ENCODE data around the gene ADORA1. TPM values are rescaled to one million over a fixed set of nuclear protein-coding genes. Genes with fewer than 3 reads are reported as not detected.

Gene ADORA1
- total and polyA plus RNA-seq, 2 donors from 2014 or later: 4.9 to 21.2 TPM

DNA sequence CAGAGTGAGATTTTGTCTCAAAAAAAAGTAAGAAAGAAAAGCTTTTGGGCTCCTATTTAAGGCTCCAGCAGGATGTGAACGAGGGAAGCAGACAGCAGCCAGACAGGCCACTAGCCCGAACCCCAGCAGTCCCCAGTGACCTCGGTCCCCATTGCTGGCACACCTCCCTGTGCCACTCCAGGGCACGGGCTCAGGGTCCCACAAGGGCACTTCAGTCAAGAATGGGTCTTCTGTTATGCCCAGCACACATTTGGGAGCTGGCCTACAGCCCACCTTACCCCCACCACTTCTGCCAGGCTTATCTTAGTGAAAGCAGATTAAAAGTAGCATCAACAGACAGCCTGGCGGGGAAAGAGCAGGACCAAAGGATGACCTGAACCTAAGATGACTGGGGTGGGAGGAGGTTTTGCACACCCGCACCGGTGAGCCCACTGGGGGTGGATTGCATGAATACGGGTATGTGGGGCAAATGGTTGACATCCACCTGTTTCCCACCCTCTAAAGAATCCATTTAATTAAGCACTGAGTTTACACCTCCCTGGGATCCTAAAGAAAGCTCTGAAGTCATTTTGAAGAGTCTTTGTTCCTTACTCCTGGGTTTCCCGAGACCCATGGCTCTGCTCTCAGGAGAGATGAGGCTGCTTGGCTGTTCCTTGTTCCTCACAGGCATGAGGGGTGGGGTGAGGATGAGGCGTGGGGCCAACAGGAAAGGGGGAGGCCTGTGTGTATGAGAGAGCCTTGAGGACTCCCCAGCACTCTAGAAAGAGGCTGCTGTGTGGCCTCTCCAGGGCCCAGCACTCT, 54.3 kb downstream of the ADORA1 start:
- Histone ChIP-seq H3K36me3 (ENCODE audit: control insufficient read depth in 2 of 3, insufficient read depth in 3 of 3, low read length in 3 of 3) (no peaks in the 10 kb centered on the region), H3K4me1 (ENCODE audit: control insufficient read depth in 2 of 3, insufficient read depth in 2 of 3, low read depth in 1 of 3, low read length in 3 of 3) (peaks cover 0 to 6% (median 2%) of the 10 kb centered on the region in 3 donors), H3K27me3 (ENCODE audit: control insufficient read depth, insufficient read depth, low read length) (no peaks in the 10 kb centered on the region), H3K9ac (ENCODE audit: low read length in 3 of 3) (no peak overlapping the region), H3K9me3 (ENCODE audit: control insufficient read depth in 2 of 3, insufficient read depth in 1 of 3, low read length in 3 of 3) (no peaks in the 10 kb centered on the region), H3K27ac (ENCODE audit: low read depth in 2 of 2, low read length in 2 of 2) (no peak overlapping the region), H3K4me3 (ENCODE audit: low read length in 3 of 3) (no peak overlapping the region)
- intact Hi-C loops (cut with DNase I): no loop called here
- DNase-seq (no peak), FAIRE-seq (no peak)
- TF ChIP-seq, protein P1, sequence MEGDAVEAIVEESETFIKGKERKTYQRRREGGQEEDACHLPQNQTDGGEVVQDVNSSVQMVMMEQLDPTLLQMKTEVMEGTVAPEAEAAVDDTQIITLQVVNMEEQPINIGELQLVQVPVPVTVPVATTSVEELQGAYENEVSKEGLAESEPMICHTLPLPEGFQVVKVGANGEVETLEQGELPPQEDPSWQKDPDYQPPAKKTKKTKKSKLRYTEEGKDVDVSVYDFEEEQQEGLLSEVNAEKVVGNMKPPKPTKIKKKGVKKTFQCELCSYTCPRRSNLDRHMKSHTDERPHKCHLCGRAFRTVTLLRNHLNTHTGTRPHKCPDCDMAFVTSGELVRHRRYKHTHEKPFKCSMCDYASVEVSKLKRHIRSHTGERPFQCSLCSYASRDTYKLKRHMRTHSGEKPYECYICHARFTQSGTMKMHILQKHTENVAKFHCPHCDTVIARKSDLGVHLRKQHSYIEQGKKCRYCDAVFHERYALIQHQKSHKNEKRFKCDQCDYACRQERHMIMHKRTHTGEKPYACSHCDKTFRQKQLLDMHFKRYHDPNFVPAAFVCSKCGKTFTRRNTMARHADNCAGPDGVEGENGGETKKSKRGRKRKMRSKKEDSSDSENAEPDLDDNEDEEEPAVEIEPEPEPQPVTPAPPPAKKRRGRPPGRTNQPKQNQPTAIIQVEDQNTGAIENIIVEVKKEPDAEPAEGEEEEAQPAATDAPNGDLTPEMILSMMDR (IDR thresholded peaks at IDR 0.05; ENCODE audit: borderline replicate concordance, extremely low read depth, insufficient read depth): no peak

DNA sequence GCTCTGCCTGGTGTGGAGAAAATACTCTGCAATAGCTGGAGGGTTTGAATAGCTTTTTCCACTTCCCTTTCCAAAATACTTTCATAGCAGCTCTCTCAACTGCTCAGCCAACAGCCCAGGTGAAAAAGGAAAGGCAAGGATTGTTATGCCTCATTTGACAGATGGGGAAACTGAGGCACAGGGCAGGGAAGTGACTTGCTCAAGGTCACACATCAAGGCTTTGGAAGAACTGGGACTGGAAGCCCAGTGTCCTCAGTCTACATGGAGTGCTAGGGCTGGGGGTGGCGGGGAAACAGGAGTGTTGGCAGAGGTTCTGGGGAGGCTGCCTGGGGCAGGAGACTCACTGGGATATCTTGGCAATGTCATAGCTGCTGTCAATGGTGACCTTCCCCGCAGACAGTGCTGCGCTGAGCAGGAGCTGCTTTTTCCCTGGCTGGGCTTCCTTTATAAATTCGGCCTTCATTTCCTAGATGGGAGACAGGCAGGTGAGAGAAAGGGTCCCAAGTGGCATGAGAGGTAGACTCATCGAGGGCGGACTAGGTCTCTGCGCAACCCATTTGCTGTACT, 54.9 kb downstream of the ADORA1 start:
- Histone ChIP-seq H3K4me3 (ENCODE audit: low read length in 3 of 3) (no peak overlapping the region), H3K36me3 (ENCODE audit: control insufficient read depth in 2 of 3, insufficient read depth in 3 of 3, low read length in 3 of 3) (no peaks in the 10 kb centered on the region), H3K27me3 (ENCODE audit: control insufficient read depth, insufficient read depth, low read length) (no peaks in the 10 kb centered on the region), H3K9ac (ENCODE audit: low read length in 3 of 3) (no peak overlapping the region), H3K27ac (ENCODE audit: low read depth in 2 of 2, low read length in 2 of 2) (no peak overlapping the region), H3K4me1 (ENCODE audit: control insufficient read depth in 2 of 3, insufficient read depth in 2 of 3, low read depth in 1 of 3, low read length in 3 of 3) (peaks cover 0 to 5% (median 2%) of the 10 kb centered on the region in 3 donors), H3K9me3 (ENCODE audit: control insufficient read depth in 2 of 3, insufficient read depth in 1 of 3, low read length in 3 of 3) (no peaks in the 10 kb centered on the region)
- DNase-seq (no peak), FAIRE-seq (no peak)
- intact Hi-C loops (cut with DNase I): no loop called here
- TF ChIP-seq, protein P1 (IDR thresholded peaks at IDR 0.05; ENCODE audit: borderline replicate concordance, extremely low read depth, insufficient read depth): no peak

DNA sequence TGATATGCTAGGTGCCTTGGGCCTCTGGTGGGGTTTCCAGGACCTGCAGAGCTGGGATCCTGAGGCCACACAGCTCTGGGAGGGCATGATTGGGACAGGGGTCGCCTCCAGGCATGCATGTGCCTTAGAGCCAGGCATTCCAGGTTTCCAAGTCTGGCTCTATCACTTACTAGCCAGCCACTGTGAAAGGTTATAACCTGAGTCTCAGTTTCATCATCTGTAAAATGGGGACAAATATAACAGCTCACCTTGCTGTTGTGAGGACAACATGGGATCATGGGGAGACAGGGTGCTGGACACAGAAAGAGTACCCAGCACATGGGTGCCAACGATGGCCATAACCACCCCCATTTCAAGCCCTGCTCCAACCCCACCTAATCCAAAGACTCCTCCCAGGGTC, 56.3 kb downstream of the ADORA1 start:
- no peak overlapping the region for H3K9ac ChIP-seq (ENCODE audit: low read length in 3 of 3)
- H3K27ac ChIP-seq (ENCODE audit: low read depth in 2 of 2, low read length in 2 of 2): no peak overlapping the region
- intact Hi-C loops (cut with DNase I): no loop called here
- TF ChIP-seq, protein P1 (IDR thresholded peaks at IDR 0.05; ENCODE audit: borderline replicate concordance, extremely low read depth, insufficient read depth): no peak
- no peaks in the 10 kb centered on the region for H3K27me3 ChIP-seq (ENCODE audit: control insufficient read depth, insufficient read depth, low read length)
- no peaks in the 10 kb centered on the region for H3K9me3 ChIP-seq (ENCODE audit: control insufficient read depth in 2 of 3, insufficient read depth in 1 of 3, low read length in 3 of 3)
- peaks cover 0 to 4% (median 3%) of the 10 kb centered on the region in 3 donors for H3K4me1 ChIP-seq (ENCODE audit: control insufficient read depth in 2 of 3, insufficient read depth in 2 of 3, low read depth in 1 of 3, low read length in 3 of 3)
- H3K4me3 ChIP-seq (ENCODE audit: low read length in 3 of 3): no peak overlapping the region
- no peaks in the 10 kb centered on the region for H3K36me3 ChIP-seq (ENCODE audit: control insufficient read depth in 2 of 3, insufficient read depth in 3 of 3, low read length in 3 of 3)
- DNase-seq (no peak), FAIRE-seq (no peak)
